Smooth muscle cell (in vitro differentiated cells): ENCODE measurements around the gene ABCB11. TPM values are rescaled to one million over a fixed set of nuclear protein-coding genes. Genes with fewer than 3 reads are reported as not detected.

ENCODE experiments used
- DNase-seq: peaks from one replicate; lab custom pipeline; 2025; ENCODE audit not compliant: unreplicated experiment; lab: John Stamatoyannopoulos, UW
- H2AFZ ChIP-seq: fragments of 200-600 bp; sonication (generic); 2 replicates; pipeline ENCODE4 v1.6.0; 2016; ENCODE audit warnings: antibody characterized with exemption, low read depth, mild to moderate bottlenecking
- H3F3A ChIP-seq: fragments of 200-600 bp; sonication (generic); 2 replicates; pipeline ENCODE4 v1.6.0; 2017; ENCODE audit warnings: antibody characterized with exemption, low read depth
- H3K27ac ChIP-seq: fragments of 200-600 bp; sonication (generic); 2 replicates; pipeline ENCODE4 v1.5.1; 2016; ENCODE audit warnings: low read depth, mild to moderate bottlenecking
- H3K27me3 ChIP-seq: fragments of 200-600 bp; sonication (generic); 2 replicates; pipeline ENCODE4 v1.6.1; 2016; ENCODE audit warnings: low read depth, mild to moderate bottlenecking
- H3K36me3 ChIP-seq: fragments of 200-600 bp; sonication (generic); 2 replicates; pipeline ENCODE4 v1.5.1; 2016; ENCODE audit warnings: low read depth
- H3K4me1 ChIP-seq: fragments of 200-600 bp; sonication (generic); 2 replicates; pipeline ENCODE4 v1.5.1; 2016; ENCODE audit warnings: low read depth
- H3K4me2 ChIP-seq: fragments of 200-600 bp; sonication (generic); 2 replicates; pipeline ENCODE4 v1.6.0; 2016; ENCODE audit warnings: mild to moderate bottlenecking
- H3K4me3 ChIP-seq: fragments of 200-600 bp; sonication (generic); 2 replicates; pipeline ENCODE4 v1.5.1; 2016; ENCODE audit warnings: mild to moderate bottlenecking
- H3K79me2 ChIP-seq: fragments of 200-600 bp; sonication (generic); 2 replicates; pipeline ENCODE4 v1.6.0; 2016; ENCODE audit warnings: low read depth, mild to moderate bottlenecking
- H3K9ac ChIP-seq: fragments of 200-600 bp; sonication (generic); 2 replicates; pipeline ENCODE4 v1.6.0; 2016; ENCODE audit warnings: low read depth
- H3K9me3 ChIP-seq: fragments of 200-600 bp; sonication (generic); replicated peaks from 2 replicates; pipeline ENCODE4 v1.5.1; 2016; ENCODE audit warnings: low read depth
- H4K20me1 ChIP-seq: fragments of 200-600 bp; sonication (generic); 2 replicates; pipeline ENCODE4 v1.6.0; 2016; ENCODE audit warnings: low read depth
- CTCF ChIP-seq: fragments of 200-600 bp; sonication (generic); IDR thresholded peaks from 2 replicates; pipeline ENCODE4 v1.5.1; 2017; ENCODE audit warnings: borderline replicate concordance, mild to moderate bottlenecking, antibody characterized with exemption; ENCODE audit not compliant: insufficient read depth, poor library complexity, severe bottlenecking
- WGBS: methylation state at CpG from one replicate; pipeline ENCODE4 v1.1.7; 2016; ENCODE audit warnings: low lambda C conversion rate; 5-methylcytosine and 5-hydroxymethylcytosine counted together
- polyA plus RNA-seq: library from polyadenylated mRNA; unstranded; fragments of >200 nt; fragmentation: Nextera tagmentation; extraction: Ambion mirVana; gene quantifications from 2 replicates; pipeline ENCODE4 v1.2.1, GENCODE V29; 2016
- total RNA-seq: library from RNA; depleted of rRNA; stranded (reverse); fragments of >200 nt; gene quantifications from 2 replicates; pipeline ENCODE4 v1.2.3, GENCODE V29; 2014

ABCB11 gene
- total and polyA plus RNA-seq, 2 experiments from 2014 or later: 0.04 to 0.05 TPM

GRCh38 chr2:168915441-168916330 lies 115.4 kb downstream of the ABCB11 start:
- peaks cover 19% of the 10 kb centered on the region for H3K27me3 ChIP-seq
- H3F3A ChIP-seq: no peaks in the 10 kb centered on the region
- no peak overlapping the region for H3K4me2 ChIP-seq
- H4K20me1 ChIP-seq: no peaks in the 10 kb centered on the region
- no peak overlapping the region for H3K27ac ChIP-seq
- H3K36me3 ChIP-seq: no peaks in the 10 kb centered on the region
- 99% methylated on average over 3 of the region's 3 CpGs for WGBS
- no peak for TF ChIP-seq CTCF
- H3K4me1 ChIP-seq: peaks cover 4% of the 10 kb centered on the region
- no peak for DNase-seq
- no peaks in the 10 kb centered on the region for H3K9me3 ChIP-seq
- H2AFZ ChIP-seq: no peak overlapping the region
- H3K4me3 ChIP-seq: no peak overlapping the region
- H3K79me2 ChIP-seq: no peaks in the 10 kb centered on the region
- H3K9ac ChIP-seq: no peak overlapping the region

GRCh38 chr2:168913495-168913894 lies 117.6 kb downstream of the ABCB11 start:
- no peak overlapping the region for H3K9ac ChIP-seq
- H3K9me3 ChIP-seq: no peaks in the 10 kb centered on the region
- no peak overlapping the region for H3K27ac ChIP-seq
- H3K79me2 ChIP-seq: no peaks in the 10 kb centered on the region
- no peak for DNase-seq
- H3K36me3 ChIP-seq: no peaks in the 10 kb centered on the region
- H2AFZ ChIP-seq: no peak overlapping the region
- WGBS: 95% methylated on average over 4 of the region's 4 CpGs
- H4K20me1 ChIP-seq: no peaks in the 10 kb centered on the region
- H3K4me3 ChIP-seq: no peak overlapping the region
- TF ChIP-seq CTCF: no peak
- H3K4me2 ChIP-seq: no peak overlapping the region
- peaks cover 4% of the 10 kb centered on the region for H3K4me1 ChIP-seq
- H3F3A ChIP-seq: no peaks in the 10 kb centered on the region
- peaks cover 19% of the 10 kb centered on the region for H3K27me3 ChIP-seq

DNA sequence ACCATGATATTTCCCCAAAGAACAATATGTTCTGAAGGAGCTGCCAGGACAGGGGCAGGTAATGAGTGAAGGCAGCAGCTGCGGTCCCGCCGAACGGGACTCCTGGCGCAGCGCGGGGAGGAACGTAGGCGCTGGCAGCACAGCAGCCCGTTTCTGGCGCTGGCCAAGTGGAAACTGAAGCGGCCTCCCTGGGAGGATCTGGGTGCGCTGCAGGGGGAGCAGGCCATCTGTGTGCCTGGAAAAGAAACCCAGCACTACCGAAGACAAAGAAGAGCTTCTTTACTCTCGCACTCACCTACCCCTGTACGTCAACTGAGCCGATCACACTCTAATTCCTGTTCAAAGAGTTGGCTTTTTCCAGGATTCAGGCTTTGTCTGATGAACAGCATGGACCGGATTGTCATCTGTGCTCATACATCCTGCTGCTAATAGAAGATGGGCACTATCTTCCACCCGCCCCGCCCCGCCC lies 118.2 kb downstream of the ABCB11 start:
- peaks cover 19% of the 10 kb centered on the region for H3K27me3 ChIP-seq
- peaks cover 4% of the 10 kb centered on the region for H3K4me1 ChIP-seq
- no peaks in the 10 kb centered on the region for H3K36me3 ChIP-seq
- no peaks in the 10 kb centered on the region for H4K20me1 ChIP-seq
- TF ChIP-seq CTCF: no peak
- H3K4me2 ChIP-seq: peak overlapping the region; percentile 84
- WGBS: 20% methylated on average over 21 of the region's 21 CpGs
- no peak overlapping the region for H3K27ac ChIP-seq
- H3K79me2 ChIP-seq: no peaks in the 10 kb centered on the region
- no peaks in the 10 kb centered on the region for H3K9me3 ChIP-seq
- H3K4me3 ChIP-seq: peak overlapping the region; percentile 36
- H3K9ac ChIP-seq: no peak overlapping the region
- peak overlapping the region; percentile 69 for H2AFZ ChIP-seq
- no peak for DNase-seq
- H3F3A ChIP-seq: no peaks in the 10 kb centered on the region
